ENCODE measurements around the gene KIF18B. TPM values are rescaled to one million over a fixed set of nuclear protein-coding genes. Genes with fewer than 3 reads are reported as not detected.

KIF18B gene
- total RNA-seq, 3 donors from 2014 or later: 0.15 to 0.64 TPM; not detected in 1

GRCh38 chr17:44926821-44927525 is 20.6 kb downstream of the KIF18B start:
- intact Hi-C loops (cut with DNase I; ENCODE audit: low total_unique reads): no loop called here
- H3K27ac ChIP-seq: no peak overlapping the region
- no peaks in the 10 kb centered on the region for H3K4me1 ChIP-seq
- no peaks in the 10 kb centered on the region for H3K27me3 ChIP-seq
- peak in 1 of 2 donors; percentile 24 for DNase-seq (ENCODE audit: low spot score in 2 of 2)
- no peak overlapping the region for H3K4me3 ChIP-seq
- H3K36me3 ChIP-seq: no peaks in the 10 kb centered on the region
- no peaks in the 10 kb centered on the region for H3K9me3 ChIP-seq
- TF ChIP-seq POLR2AphosphoS5 (IDR thresholded peaks at IDR 0.05) (no peak), POLR2A (IDR thresholded peaks at IDR 0.05) (no peak), CTCF (IDR thresholded peaks at IDR 0.05) (no peak)

GRCh38 chr17:44925731-44926697 is 21.6 kb downstream of the KIF18B start:
- H3K4me1 ChIP-seq: no peaks in the 10 kb centered on the region
- no peaks in the 10 kb centered on the region for H3K36me3 ChIP-seq
- no peaks in the 10 kb centered on the region for H3K9me3 ChIP-seq
- intact Hi-C loops (cut with DNase I; ENCODE audit: low total_unique reads): no loop called here
- TF ChIP-seq CTCF (IDR thresholded peaks at IDR 0.05): no peak
- TF ChIP-seq POLR2AphosphoS5 (IDR thresholded peaks at IDR 0.05): no peak
- no peak for TF ChIP-seq POLR2A (IDR thresholded peaks at IDR 0.05)
- no peaks in the 10 kb centered on the region for H3K27me3 ChIP-seq
- DNase-seq (ENCODE audit: low spot score in 2 of 2): peak in 1 of 2 donors; percentile 38
- no peak overlapping the region for H3K4me3 ChIP-seq
- no peak overlapping the region for H3K27ac ChIP-seq

- DNase-seq (ENCODE audit: low spot score in 2 of 2): peak in 1 of 2 donors; percentile 33
- no peaks in the 10 kb centered on the region for H3K27me3 ChIP-seq
- no peaks in the 10 kb centered on the region for H3K4me1 ChIP-seq
- no peak overlapping the region for H3K4me3 ChIP-seq
- H3K27ac ChIP-seq: no peak overlapping the region
- intact Hi-C loops (cut with DNase I; ENCODE audit: low total_unique reads): no loop called here
- H3K36me3 ChIP-seq: no peaks in the 10 kb centered on the region
- H3K9me3 ChIP-seq: no peaks in the 10 kb centered on the region
- TF ChIP-seq POLR2AphosphoS5 (IDR thresholded peaks at IDR 0.05) (no peak), POLR2A (IDR thresholded peaks at IDR 0.05) (no peak), CTCF (IDR thresholded peaks at IDR 0.05) (no peak)
Observed at GRCh38 chr17:44924107-44924544, 23.4 kb downstream of the KIF18B start.

GRCh38 chr17:44922746-44923470 is 24.7 kb downstream of the KIF18B start:
- peak in 1 of 2 donors; percentile 47 for DNase-seq (ENCODE audit: low spot score in 2 of 2)
- intact Hi-C loops (cut with DNase I; ENCODE audit: low total_unique reads): no loop called here

GRCh38 chr17:44922136-44922535 is 25.4 kb downstream of the KIF18B start:
- intact Hi-C loops (cut with DNase I; ENCODE audit: low total_unique reads): no loop called here
- no peak overlapping the region for H3K4me3 ChIP-seq
- no peaks in the 10 kb centered on the region for H3K4me1 ChIP-seq
- no peaks in the 10 kb centered on the region for H3K36me3 ChIP-seq
- no peaks in the 10 kb centered on the region for H3K27me3 ChIP-seq
- no peak overlapping the region for H3K27ac ChIP-seq
- no peak for TF ChIP-seq CTCF (IDR thresholded peaks at IDR 0.05)
- TF ChIP-seq POLR2AphosphoS5 (IDR thresholded peaks at IDR 0.05): no peak
- TF ChIP-seq POLR2A (IDR thresholded peaks at IDR 0.05): no peak
- peak in 1 of 2 donors; percentile 43 for DNase-seq (ENCODE audit: low spot score in 2 of 2)
- no peaks in the 10 kb centered on the region for H3K9me3 ChIP-seq

More at GRCh38 chr17:44922746-44923470, 24.7 kb downstream of the KIF18B start:
- Histone ChIP-seq H3K9me3 (no peaks in the 10 kb centered on the region), H3K4me1 (no peaks in the 10 kb centered on the region), H3K27me3 (no peaks in the 10 kb centered on the region), H3K4me3 (no peak overlapping the region), H3K36me3 (no peaks in the 10 kb centered on the region), H3K27ac (no peak overlapping the region)
- TF ChIP-seq POLR2A (IDR thresholded peaks at IDR 0.05): no peak
